Muscle layer of colon (tissue), 2 donors: ENCODE results near the gene CLCN5.

Source experiments
- H3K27ac ChIP-seq: one replicate; pipeline ENCODE4 v1.7.0; 2013; ENCODE audit warnings: low read depth, mild to moderate bottlenecking, low read length, moderate library complexity
- H3K27me3 ChIP-seq, 2 donors: one replicate each; pipeline ENCODE4 v1.7.0; 2013; ENCODE audit warnings: low read length in 2 of 2, mild to moderate bottlenecking in 2 of 2; ENCODE audit not compliant: insufficient read depth in 2 of 2, control insufficient read depth in 1 of 2
- H3K36me3 ChIP-seq: one replicate; pipeline ENCODE4 v1.7.0; 2013; ENCODE audit warnings: mild to moderate bottlenecking, low read length; ENCODE audit not compliant: insufficient read depth
- H3K4me1 ChIP-seq: one replicate; pipeline ENCODE4 v1.7.0; 2013; ENCODE audit warnings: mild to moderate bottlenecking, low read length; ENCODE audit not compliant: insufficient read depth
- H3K4me3 ChIP-seq, 2 donors: one replicate each; pipeline ENCODE4 v1.7.0; 2013; ENCODE audit warnings: low read length in 2 of 2, low read depth in 1 of 2, mild to moderate bottlenecking in 1 of 2, moderate library complexity in 1 of 2
- H3K9ac ChIP-seq: one replicate; pipeline ENCODE4 v1.7.0; 2013; ENCODE audit warnings: low read length
- H3K9me3 ChIP-seq: one replicate; pipeline ENCODE4 v1.7.0; 2013; ENCODE audit warnings: mild to moderate bottlenecking, low read length
- donor health status: abdominal sarcoma.
- donor health status: Adenocarcinoma of cecum.

Gene CLCN5

GRCh38 chrX:50067435-50068284 lies 145.3 kb downstream of the CLCN5 start:
- no peaks in the 10 kb centered on the region for H3K27me3 ChIP-seq
- no peak overlapping the region for H3K27ac ChIP-seq
- no peaks in the 10 kb centered on the region for H3K4me1 ChIP-seq
- H3K36me3 ChIP-seq = no peaks in the 10 kb centered on the region
- H3K9ac ChIP-seq = no peak overlapping the region
- H3K4me3 ChIP-seq = no peak overlapping the region
- H3K9me3 ChIP-seq = no peaks in the 10 kb centered on the region

- Histone ChIP-seq H3K4me1 (no peaks in the 10 kb centered on the region), H3K9me3 (no peaks in the 10 kb centered on the region), H3K9ac (no peak overlapping the region), H3K36me3 (no peaks in the 10 kb centered on the region), H3K27ac (no peak overlapping the region), H3K4me3 (no peak overlapping the region), H3K27me3 (no peaks in the 10 kb centered on the region)
Observed at GRCh38 chrX:50068285-50068563, 145.8 kb downstream of the CLCN5 start.

- no peaks in the 10 kb centered on the region for H3K9me3 ChIP-seq
- H3K9ac ChIP-seq = no peak overlapping the region
- no peaks in the 10 kb centered on the region for H3K36me3 ChIP-seq
- H3K27me3 ChIP-seq = no peaks in the 10 kb centered on the region
- H3K27ac ChIP-seq = no peak overlapping the region
- no peaks in the 10 kb centered on the region for H3K4me1 ChIP-seq
- no peak overlapping the region for H3K4me3 ChIP-seq
Observed at GRCh38 chrX:50068893-50069292, 146.5 kb downstream of the CLCN5 start.

GRCh38 chrX:50071494-50071893 lies 149.1 kb downstream of the CLCN5 start:
- Histone ChIP-seq H3K36me3 (no peaks in the 10 kb centered on the region), H3K4me3 (no peak overlapping the region), H3K4me1 (no peaks in the 10 kb centered on the region), H3K9ac (no peak overlapping the region), H3K27me3 (no peaks in the 10 kb centered on the region), H3K27ac (no peak overlapping the region), H3K9me3 (no peaks in the 10 kb centered on the region)

- Histone ChIP-seq H3K9me3 (no peaks in the 10 kb centered on the region), H3K9ac (no peak overlapping the region), H3K27me3 (peaks cover 0 to 3% of the 10 kb centered on the region in 2 donors), H3K27ac (no peak overlapping the region), H3K36me3 (no peaks in the 10 kb centered on the region), H3K4me1 (no peaks in the 10 kb centered on the region), H3K4me3 (no peak overlapping the region)
Observed at GRCh38 chrX:50072110-50072509, 149.7 kb downstream of the CLCN5 start.

- Histone ChIP-seq H3K27ac (no peak overlapping the region), H3K4me3 (no peak overlapping the region), H3K4me1 (no peaks in the 10 kb centered on the region), H3K9ac (no peak overlapping the region), H3K27me3 (peaks cover 0 to 3% of the 10 kb centered on the region in 2 donors), H3K36me3 (no peaks in the 10 kb centered on the region), H3K9me3 (no peaks in the 10 kb centered on the region)
Observed at GRCh38 chrX:50073601-50074000, 151.2 kb downstream of the CLCN5 start.

GRCh38 chrX:50075630-50076339 lies 153.4 kb downstream of the CLCN5 start:
- Histone ChIP-seq H3K4me3 (no peak overlapping the region), H3K27me3 (peaks cover 0 to 3% of the 10 kb centered on the region in 2 donors), H3K4me1 (no peaks in the 10 kb centered on the region), H3K9ac (no peak overlapping the region), H3K9me3 (no peaks in the 10 kb centered on the region), H3K36me3 (no peaks in the 10 kb centered on the region), H3K27ac (no peak overlapping the region)

- H3K4me1 ChIP-seq = no peaks in the 10 kb centered on the region
- H3K9ac ChIP-seq = no peak overlapping the region
- no peaks in the 10 kb centered on the region for H3K36me3 ChIP-seq
- no peaks in the 10 kb centered on the region for H3K9me3 ChIP-seq
- no peak overlapping the region for H3K27ac ChIP-seq
- peaks cover 0 to 3% of the 10 kb centered on the region in 2 donors for H3K27me3 ChIP-seq
- no peak overlapping the region for H3K4me3 ChIP-seq
Observed at GRCh38 chrX:50081282-50081889, 159.0 kb downstream of the CLCN5 start.

- no peaks in the 10 kb centered on the region for H3K4me1 ChIP-seq
- no peaks in the 10 kb centered on the region for H3K27me3 ChIP-seq
- no peak overlapping the region for H3K9ac ChIP-seq
- H3K36me3 ChIP-seq = peaks cover 3% of the 10 kb centered on the region
- H3K4me3 ChIP-seq = no peak overlapping the region
- H3K27ac ChIP-seq = no peak overlapping the region
- H3K9me3 ChIP-seq = no peaks in the 10 kb centered on the region
Observed at GRCh38 chrX:50082741-50083140, 160.3 kb downstream of the CLCN5 start.

- H3K4me3 ChIP-seq = no peak overlapping the region
- H3K27me3 ChIP-seq = no peaks in the 10 kb centered on the region
- H3K9me3 ChIP-seq = no peaks in the 10 kb centered on the region
- H3K36me3 ChIP-seq = peaks cover 3% of the 10 kb centered on the region
- no peak overlapping the region for H3K27ac ChIP-seq
- H3K4me1 ChIP-seq = no peaks in the 10 kb centered on the region
- no peak overlapping the region for H3K9ac ChIP-seq
Observed at GRCh38 chrX:50088645-50089044, 166.2 kb downstream of the CLCN5 start.

GRCh38 chrX:50093625-50094024 lies 171.2 kb downstream of the CLCN5 start:
- Histone ChIP-seq H3K36me3 (no peaks in the 10 kb centered on the region), H3K27ac (no peak overlapping the region), H3K9me3 (no peaks in the 10 kb centered on the region), H3K4me1 (no peaks in the 10 kb centered on the region), H3K9ac (no peak overlapping the region), H3K27me3 (peaks cover 0 to 4% of the 10 kb centered on the region in 2 donors), H3K4me3 (no peak overlapping the region)
